ENCODE measurements around the gene INTS1.

Gene INTS1

DNA sequence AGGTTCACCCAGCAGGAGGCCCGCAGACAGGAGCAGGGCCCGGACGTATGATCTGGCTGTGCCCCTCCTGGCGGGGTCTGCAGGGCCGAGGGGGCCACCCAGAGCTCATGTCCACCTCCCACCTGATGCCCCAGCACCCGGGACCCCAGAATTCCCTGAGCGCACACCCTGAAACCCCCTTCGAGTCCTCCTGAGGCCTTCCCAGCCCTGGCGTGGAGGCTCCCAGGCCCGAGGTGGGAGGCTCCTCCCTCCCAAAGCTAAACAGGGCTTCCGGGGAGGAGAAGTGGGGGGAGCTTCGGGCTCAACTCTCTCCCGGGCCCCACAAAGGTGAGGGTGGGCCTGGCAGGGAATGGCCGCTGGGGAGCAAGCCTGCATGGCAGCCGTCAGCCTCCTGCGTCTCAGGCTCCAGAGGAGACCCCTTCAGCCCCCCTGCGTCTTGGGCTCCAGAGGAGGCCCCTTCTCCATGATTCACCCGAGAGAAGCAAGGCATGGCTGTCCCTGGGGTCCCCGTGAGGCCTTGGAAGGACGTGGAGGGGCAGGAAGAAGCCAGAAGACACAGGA lies 75.2 kb downstream of the INTS1 start:
- DNase-seq: no peak

DNA sequence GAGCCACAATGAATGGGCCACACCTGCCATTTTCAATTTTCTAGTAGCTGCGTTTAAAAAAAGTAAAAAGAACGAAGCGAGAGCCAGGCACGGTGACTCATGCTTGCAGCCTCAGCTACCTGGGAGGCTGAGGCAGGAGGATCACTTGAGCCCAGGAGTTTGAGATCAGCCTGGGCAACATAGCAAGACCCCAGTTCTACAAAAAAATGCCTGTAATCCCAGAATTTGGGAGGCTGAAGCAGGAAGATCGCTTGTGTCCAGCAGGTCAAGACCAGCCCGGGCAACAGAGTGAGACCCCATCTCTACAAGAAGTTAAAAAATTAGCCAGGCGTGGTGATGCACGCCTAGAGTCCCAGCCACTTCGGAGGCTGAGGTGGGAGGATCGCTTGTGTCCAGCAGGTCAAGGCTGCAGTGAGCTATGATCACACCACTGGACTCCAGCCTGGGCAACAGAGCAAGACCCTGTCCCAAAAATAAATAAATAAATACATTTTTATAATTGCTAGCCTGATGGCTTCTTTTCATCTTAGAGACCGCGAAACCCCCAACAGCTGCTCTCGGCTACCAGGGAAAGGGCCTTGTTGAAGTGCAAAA lies 77.0 kb downstream of the INTS1 start:
- DNase-seq: no peak

DNA sequence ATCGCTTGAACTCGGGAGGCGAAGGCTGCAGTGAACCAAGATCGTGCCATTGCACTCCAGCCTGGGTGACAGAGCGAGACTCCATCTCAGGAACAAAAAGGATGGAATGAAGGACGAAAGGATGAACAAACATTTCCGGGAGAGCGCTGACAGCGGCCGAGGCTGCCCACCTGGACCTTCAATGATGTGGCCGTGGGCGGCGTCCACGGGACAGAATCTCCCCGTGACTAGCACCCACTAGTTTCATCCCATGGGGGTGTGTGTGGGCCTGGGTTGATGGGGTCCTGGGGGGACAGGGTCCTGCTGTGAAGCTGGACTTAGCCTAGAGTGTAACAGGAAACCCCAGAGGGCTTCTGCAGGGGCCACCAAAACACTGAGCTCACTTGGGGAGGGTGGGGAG lies 77.7 kb downstream of the INTS1 start:
- no peak for DNase-seq

DNA sequence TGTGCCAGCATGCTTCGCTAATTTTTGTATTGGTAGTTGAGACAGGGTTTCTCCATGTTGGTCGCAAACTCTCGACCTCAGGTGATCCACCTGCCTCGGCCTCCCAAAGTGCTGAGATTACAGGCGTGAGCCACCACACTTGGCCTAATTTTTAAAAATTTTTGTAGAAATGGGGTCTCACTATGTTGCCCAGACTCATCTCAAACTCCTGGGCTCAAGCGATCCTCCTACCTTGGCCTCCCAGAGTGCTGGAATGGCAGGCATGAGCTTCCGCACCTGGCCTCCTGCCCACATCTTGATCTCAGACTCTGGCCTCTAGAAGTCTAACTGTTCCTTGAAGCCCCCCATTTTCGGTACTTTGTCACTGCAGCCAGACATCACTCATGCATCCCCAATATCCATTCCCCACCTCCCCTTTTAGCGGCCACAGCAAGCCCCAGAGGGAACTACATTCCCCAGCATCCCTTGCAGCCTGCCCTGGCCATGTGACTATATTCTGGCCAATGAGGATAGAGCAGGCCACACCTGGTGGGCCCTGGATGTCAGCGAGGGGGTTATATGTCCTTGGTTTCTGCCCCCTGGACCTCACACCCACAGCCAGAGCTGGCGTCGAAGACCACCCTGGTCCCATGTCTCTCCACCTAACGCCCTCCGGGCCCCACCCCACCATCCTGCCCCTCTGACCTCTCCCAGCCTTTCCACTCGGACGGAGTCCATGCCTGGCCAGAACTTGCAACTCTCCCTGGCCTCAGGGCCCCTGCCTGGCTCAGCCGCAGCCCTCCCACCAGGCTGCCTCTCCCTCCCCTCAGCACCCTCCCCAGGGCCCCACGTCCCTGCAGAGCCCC lies 78.7 kb downstream of the INTS1 start:
- DNase-seq: no peak

DNA sequence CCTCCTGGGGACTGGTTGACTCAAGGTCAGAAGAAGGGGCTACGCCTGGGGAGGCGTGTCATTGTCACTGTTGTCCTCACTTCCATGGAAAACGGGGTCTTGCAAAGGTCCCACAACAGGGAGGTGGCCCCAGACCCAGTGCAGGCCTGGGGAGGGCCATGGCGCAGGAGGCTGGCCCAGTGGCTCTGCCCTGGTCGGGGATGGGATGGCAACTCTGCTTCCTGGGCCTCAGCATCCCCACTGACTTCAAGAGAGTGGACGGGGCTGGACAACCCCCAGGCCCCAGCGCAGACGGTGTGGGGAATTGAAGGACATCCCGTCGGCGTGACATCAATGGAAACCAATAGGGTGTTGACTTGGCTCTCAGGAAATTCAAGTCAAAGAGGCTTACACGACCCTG lies 80.1 kb downstream of the INTS1 start:
- no peak for DNase-seq

DNA sequence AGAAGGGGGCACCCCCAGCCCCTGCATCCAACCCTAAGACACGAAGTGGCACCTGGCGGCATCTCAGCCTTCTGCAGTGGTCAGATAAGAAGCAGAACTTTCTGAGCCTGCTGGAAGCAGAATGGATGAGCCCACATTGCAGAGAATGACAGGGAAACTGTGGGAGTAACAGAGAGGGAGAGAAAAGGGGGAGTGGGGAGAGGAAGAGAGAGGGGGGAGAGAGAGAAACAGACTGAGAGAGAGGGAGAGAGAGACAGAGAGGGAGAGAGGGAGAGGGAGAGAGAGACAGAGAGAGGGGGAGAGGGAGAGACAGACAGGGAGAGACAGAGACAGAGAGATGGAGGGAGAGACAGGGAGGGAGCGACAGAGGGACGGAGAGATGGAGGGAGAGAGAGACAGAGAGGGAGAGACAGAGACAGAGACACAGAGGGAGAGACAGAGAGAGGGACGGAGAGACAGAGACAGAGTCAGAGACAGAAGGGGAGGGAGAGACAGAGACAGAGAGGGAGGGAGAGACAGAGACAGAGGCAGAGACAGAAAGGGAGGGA lies 80.9 kb downstream of the INTS1 start:
- no peak for DNase-seq

DNA sequence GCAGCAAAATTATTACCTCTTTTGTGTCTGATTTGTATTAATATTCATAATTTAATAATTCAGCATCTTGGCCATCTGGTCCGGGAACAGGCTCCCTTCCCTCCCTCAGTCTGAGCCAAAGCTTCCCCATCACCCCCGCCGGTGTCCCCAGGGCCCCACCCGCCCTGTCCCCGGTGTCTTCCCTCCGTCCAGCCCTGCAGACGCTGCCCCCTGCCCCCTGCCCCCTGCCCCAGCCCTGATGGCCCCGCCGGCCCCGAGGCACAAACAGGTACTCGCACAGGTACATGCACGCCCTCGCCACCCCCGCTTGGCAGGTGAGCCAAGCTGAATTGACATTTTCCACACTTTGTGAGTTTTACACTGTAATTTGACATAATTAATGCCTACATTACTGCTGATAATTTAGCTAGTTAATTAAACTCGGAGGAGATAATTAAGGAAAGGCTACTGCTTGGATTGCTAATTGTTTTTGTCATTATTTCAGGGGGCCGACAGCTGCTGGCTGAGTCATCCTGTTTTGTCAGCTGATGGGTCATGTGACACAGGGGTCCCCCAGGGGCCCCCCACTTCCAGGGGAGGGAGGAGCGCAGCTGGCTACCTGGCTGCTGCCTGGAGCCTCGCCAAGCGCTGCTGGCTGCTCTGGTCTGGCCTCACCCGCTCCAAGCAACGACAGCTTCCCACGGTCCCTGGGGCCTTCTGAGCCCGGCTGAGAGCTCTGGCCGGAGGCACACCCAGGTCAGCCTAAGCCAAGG lies 81.5 kb downstream of the INTS1 start:
- DNase-seq: no peak

DNA sequence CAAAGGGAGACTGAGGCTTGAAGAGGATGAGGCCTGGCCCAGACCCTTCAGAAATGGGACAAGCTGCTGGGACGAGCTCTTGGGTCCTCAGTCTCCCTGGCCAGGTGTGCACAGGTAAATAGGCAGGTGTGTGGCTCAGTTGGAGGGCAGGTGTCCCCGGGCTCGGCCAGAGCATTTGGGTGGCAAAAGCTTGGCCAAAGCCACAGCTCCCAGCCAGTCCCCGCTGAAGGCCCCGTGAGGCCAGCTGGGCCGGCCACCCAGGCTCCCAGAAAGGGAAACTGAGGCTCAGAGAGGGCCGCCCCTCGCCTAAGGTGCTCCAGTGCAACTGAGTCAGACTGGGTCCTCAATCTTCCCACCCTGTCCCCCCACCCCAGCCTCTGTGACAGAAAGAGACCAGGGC lies 82.2 kb downstream of the INTS1 start:
- DNase-seq: no peak

DNA sequence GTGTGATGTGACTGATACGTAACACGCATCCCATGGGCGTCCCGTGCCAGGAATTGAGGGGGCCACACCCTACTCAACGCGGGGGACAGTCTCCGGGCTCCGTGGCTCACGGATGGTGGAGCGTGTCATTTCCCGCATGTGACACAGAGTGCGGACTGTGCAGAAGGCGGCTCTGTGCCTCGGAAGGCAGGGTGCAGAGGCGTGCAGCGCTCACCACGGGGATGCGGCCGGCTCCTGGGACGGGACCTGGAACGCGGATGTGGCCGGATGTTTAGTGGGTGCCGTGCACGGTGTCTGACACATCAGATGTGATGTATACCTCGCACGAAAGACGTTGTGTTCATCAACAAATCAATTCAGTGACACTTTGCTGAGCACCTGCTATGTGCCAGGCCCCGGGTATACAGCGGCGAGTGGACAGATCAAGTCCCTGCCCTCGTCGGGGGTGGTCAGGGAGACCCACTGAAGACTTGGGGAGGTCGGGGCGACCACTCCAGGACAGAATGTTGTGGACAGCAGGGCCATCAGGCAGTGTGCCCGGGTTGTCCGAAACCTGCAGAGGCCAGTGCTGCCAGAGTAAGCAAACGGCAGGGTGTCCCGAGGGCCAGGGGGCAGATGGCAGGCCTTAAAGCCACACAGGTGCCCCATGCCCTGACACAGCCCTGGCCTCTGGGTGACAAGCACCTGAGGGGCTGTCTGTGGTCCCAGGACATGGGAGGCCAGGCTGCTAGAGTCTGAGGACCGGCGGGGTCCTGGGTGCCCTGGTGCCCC lies 83.0 kb downstream of the INTS1 start:
- no peak for DNase-seq

All from C1 segment of cervical spinal cord (tissue), 14 donors.